ENCODE measurements around the gene CPNE4. TPM values are rescaled to one million over a fixed set of nuclear protein-coding genes. Genes with fewer than 3 reads are reported as not detected.
"Not testable (repeated sequence)": the region's sequence is repeated elsewhere in the genome, so short reads cannot be mapped to it uniquely, and the experiment has no call there.

CPNE4 gene
- total and polyA plus RNA-seq, 7 donors, result 0.03 to 0.04 TPM; not detected in 5

GRCh38 chr3:131899021-131899420, 135.8 kb downstream of the CPNE4 start:
- intact Hi-C loops (cut with DNase I), result no loop called here
- no peak for TF ChIP-seq CTCF (IDR thresholded peaks at IDR 0.05)
- no peak for ATAC-seq

DNA sequence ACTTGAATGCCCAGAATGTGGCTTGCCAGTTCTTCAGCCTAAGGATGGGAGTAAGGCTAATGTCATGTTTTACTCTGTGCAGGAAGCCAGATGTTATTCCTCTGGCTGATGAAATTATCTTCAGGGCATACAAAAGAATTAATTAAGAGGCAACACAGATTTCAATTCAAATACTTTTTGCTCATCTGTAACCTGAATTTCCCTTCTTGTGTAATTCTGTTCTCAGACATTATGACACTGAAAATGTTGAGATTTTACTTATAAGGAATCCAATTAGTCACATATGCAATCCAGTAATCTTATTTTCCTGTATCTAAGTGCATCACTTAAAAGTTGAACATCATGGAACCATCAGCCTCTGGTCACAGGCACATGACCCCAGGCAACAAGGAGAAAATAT, 136.5 kb downstream of the CPNE4 start:
- Histone ChIP-seq H3K27me3 (ENCODE audit: insufficient read depth in 3 of 3, low read length in 2 of 3) (no peaks in the 10 kb centered on the region), H3K36me3 (ENCODE audit: insufficient read depth in 1 of 2, low read depth in 1 of 2) (no peaks in the 10 kb centered on the region), H3K4me1 (no peaks in the 10 kb centered on the region), H3K27ac (no peak overlapping the region), H3K4me3 (no peak overlapping the region), H3K9me3 (no peaks in the 10 kb centered on the region)
- no peak for DNase-seq
- no peak for TF ChIP-seq CTCF (IDR thresholded peaks at IDR 0.05)
- intact Hi-C loops (cut with DNase I), result no loop called here
- no peak for ATAC-seq

More at GRCh38 chr3:131899021-131899420, 135.8 kb downstream of the CPNE4 start:
- Histone ChIP-seq H3K4me1 (no peaks in the 10 kb centered on the region), H3K27ac (no peak overlapping the region), H3K9me3 (no peaks in the 10 kb centered on the region), H3K36me3 (ENCODE audit: insufficient read depth in 1 of 2, low read depth in 1 of 2) (no peaks in the 10 kb centered on the region), H3K27me3 (ENCODE audit: insufficient read depth in 3 of 3, low read length in 2 of 3) (no peaks in the 10 kb centered on the region), H3K4me3 (no peak overlapping the region)
- no peak for DNase-seq
- 48 to 55% (median 49%) methylated on average over 5 of the region's 5 CpGs for WGBS, 3 donors

DNA sequence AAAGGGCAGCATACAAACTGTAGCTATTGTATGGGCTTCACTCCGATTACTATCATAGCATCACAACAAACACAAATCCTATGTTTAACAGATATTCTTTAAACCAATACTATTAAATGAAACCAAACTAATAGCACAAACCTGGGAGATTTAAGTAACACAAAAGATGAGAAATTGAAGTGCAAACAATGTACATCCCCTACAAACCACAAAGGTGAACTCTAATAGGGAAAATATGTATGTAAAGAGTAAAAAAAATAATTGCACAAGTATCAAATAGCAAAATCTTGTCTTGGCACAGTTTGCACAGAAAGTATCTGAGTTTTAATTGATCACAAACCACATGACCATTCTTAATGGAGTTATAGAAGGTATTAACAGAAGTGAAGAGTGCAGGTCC, 138.5 kb downstream of the CPNE4 start:
- no peak for DNase-seq
- no peak for TF ChIP-seq CTCF (IDR thresholded peaks at IDR 0.05)
- Histone ChIP-seq H3K27me3 (ENCODE audit: insufficient read depth in 3 of 3, low read length in 2 of 3) (no peaks in the 10 kb centered on the region), H3K27ac (no peak overlapping the region), H3K36me3 (ENCODE audit: insufficient read depth in 1 of 2, low read depth in 1 of 2) (no peaks in the 10 kb centered on the region), H3K4me1 (no peaks in the 10 kb centered on the region), H3K9me3 (no peaks in the 10 kb centered on the region), H3K4me3 (no peak overlapping the region)
- intact Hi-C loops (cut with DNase I), result no loop called here
- 95 to 97% (median 95%) methylated on average over 1 of the region's 1 CpG for WGBS, 3 donors
- no peak for ATAC-seq

GRCh38 chr3:131895766-131896165, 139.0 kb downstream of the CPNE4 start:
- no peak for TF ChIP-seq CTCF (IDR thresholded peaks at IDR 0.05)
- Histone ChIP-seq H3K4me3 (no peak overlapping the region), H3K9me3 (no peaks in the 10 kb centered on the region), H3K36me3 (ENCODE audit: insufficient read depth in 1 of 2, low read depth in 1 of 2) (no peaks in the 10 kb centered on the region), H3K27me3 (ENCODE audit: insufficient read depth in 3 of 3, low read length in 2 of 3) (no peaks in the 10 kb centered on the region), H3K4me1 (no peaks in the 10 kb centered on the region), H3K27ac (no peak overlapping the region)
- ATAC-seq, result no peak
- DNase-seq, result no peak
- WGBS, 3 donors, result 65 to 75% (median 72%) methylated on average over 3 of the region's 3 CpGs
- intact Hi-C loops (cut with DNase I), result no loop called here

- Histone ChIP-seq H3K36me3 (ENCODE audit: insufficient read depth in 1 of 2, low read depth in 1 of 2) (no peaks in the 10 kb centered on the region), H3K27ac (no peak overlapping the region), H3K9me3 (no peaks in the 10 kb centered on the region), H3K27me3 (ENCODE audit: insufficient read depth in 3 of 3, low read length in 2 of 3) (peaks cover 0 to 3% (median 0%) of the 10 kb centered on the region in 3 donors), H3K4me3 (no peak overlapping the region), H3K4me1 (no peaks in the 10 kb centered on the region)
- DNase-seq (no peak), ATAC-seq (no peak)
- intact Hi-C loops (cut with DNase I), result no loop called here
- TF ChIP-seq CTCF (IDR thresholded peaks at IDR 0.05), result no peak
Measured at GRCh38 chr3:131892331-131892730, 142.5 kb downstream of the CPNE4 start.

DNA sequence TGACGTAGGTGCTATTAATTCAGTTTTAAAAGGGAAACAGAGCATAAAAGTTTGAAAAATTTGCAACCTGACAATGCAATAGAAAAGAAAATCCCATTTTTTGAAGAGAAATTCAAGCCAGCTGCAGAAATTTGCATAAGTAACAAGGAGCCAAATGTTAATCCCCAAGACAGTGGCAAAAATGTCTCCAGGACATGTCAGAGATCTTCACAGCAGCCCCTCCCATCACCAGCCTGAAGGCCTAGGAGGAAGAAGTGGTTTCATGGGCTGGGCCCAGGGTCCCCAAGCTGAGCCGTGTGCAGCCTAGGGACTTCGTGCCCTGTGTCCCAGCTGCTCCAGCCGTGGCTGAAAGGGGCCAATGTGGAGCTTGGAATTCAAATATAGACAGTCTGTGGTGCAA, 148.9 kb downstream of the CPNE4 start:
- H3K36me3 ChIP-seq (ENCODE audit: insufficient read depth in 1 of 2, low read depth in 1 of 2); DNase-seq; H3K4me1 ChIP-seq; ATAC-seq; H3K27ac ChIP-seq; intact Hi-C loops (cut with DNase I); H3K9me3 ChIP-seq; H3K27me3 ChIP-seq (ENCODE audit: insufficient read depth in 3 of 3, low read length in 2 of 3); H3K4me3 ChIP-seq: not testable (repeated sequence)
- 57 to 79% (median 59%) methylated on average over 4 of the region's 4 CpGs for WGBS, 3 donors
